Mucosa of stomach (tissue), 1 donor: ENCODE measurements around the gene OR3A2.
"Not testable (repeated sequence)": the region's sequence is repeated elsewhere in the genome, so short reads cannot be mapped to it uniquely, and the experiment has no call there.

ENCODE experiments used
- H3K27me3 ChIP-seq: one replicate; pipeline ENCODE4 v1.7.0; 2013; ENCODE audit warnings: mild to moderate bottlenecking, low read length; ENCODE audit not compliant: control insufficient read depth, insufficient read depth
- H3K36me3 ChIP-seq: one replicate; pipeline ENCODE4 v1.7.0; 2013; ENCODE audit warnings: low read length; ENCODE audit not compliant: control insufficient read depth, insufficient read depth
- H3K4me1 ChIP-seq: one replicate; pipeline ENCODE4 v1.7.0; 2013; ENCODE audit warnings: mild to moderate bottlenecking, low read length; ENCODE audit not compliant: control insufficient read depth, insufficient read depth
- H3K4me3 ChIP-seq: one replicate; pipeline ENCODE4 v1.7.0; 2013; ENCODE audit warnings: low read length
- H3K9ac ChIP-seq: one replicate; pipeline ENCODE4 v1.7.0; 2013; ENCODE audit warnings: mild to moderate bottlenecking, low read length, moderate library complexity
- H3K9me3 ChIP-seq: one replicate; pipeline ENCODE4 v1.7.0; 2013; ENCODE audit warnings: mild to moderate bottlenecking, low read length, moderate library complexity; ENCODE audit not compliant: control insufficient read depth
- donor health status: Pancreatic carcinoma.

The OR3A2 gene

DNA sequence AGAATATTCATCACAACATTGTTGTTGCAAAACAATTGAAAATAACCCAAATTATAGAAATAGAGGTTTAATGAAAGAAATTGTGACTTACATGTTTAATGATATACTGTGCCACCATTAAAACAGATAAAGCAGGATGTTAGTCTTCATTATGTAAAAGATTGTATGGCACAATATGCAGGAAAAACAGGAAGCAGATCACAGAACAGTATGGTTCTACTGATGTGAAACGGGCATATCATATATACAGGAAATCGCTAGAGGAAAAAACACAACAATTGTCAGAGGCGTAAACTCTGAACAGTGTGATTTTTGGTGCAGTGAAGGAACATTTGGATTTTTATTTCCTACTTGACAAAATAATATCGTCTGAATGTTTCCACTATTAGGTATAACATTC is 110.0 kb downstream of the OR3A2 start:
- Histone ChIP-seq H3K27me3 (no peaks in the 10 kb centered on the region), H3K4me1 (no peaks in the 10 kb centered on the region)

DNA sequence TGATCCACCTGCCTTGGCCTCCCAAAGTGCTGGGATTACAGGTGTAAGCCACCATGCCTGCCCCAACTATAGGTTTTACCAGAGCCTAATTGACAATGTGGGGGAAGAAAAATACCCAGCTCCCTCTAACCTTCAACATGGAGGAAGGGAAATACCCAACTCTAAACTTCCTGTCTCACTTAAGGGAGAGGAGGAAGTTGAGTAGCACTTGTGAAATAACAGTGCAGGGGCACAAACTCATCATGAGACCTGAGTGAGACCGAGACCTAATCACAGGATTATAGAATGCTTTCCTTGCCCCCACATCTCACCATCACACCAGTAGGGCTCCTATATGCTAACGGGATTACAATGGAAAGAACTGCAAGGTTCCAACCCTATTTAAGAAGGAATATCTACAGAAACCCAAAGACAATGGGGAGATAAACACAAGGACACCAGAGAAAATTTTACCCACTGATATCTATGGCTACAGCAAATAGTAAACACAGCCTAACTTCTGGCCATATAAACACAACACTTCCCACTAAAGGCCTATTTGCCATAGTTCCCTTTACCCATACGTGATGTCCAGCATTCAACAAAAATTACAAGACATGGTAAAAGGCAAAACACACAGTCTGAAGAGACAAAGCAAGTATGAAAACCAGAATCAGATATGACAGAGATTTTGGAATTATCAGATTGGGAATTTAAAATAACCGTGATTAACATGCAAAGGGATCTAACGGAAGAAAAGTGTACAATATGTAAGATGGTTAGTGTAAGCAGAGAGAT is 114.8 kb downstream of the OR3A2 start:
- Histone ChIP-seq H3K36me3 (no peaks in the 10 kb centered on the region), H3K9ac (no peak overlapping the region), H3K4me1 (no peaks in the 10 kb centered on the region), H3K9me3 (no peaks in the 10 kb centered on the region), H3K27me3 (no peaks in the 10 kb centered on the region), H3K4me3 (no peak overlapping the region)

More for the DNA sequence above, 110.0 kb downstream of the OR3A2 start:
- Histone ChIP-seq H3K36me3 (no peaks in the 10 kb centered on the region), H3K4me3 (no peak overlapping the region), H3K9ac (no peak overlapping the region), H3K9me3 (no peaks in the 10 kb centered on the region)

DNA sequence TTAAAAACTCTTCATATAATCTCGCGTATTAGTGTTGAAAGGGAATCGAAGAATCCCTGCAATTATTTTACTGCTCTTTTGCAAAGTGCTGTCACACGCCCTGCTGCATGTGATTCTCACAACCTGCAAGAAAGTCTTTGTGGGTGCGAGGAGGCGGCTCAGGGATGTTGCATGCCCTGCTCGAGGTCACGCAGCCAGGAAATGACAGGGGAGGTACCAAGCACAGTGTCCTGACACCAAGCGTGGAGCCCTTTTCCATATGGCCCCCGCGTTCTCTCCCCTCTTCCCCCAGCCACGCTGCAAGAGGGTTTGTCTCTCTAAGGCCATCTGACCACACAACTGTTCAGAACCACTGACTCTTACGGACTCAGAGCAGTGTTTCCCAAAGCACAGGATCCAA is 125.5 kb downstream of the OR3A2 start:
- no peaks in the 10 kb centered on the region for H3K36me3 ChIP-seq
- H3K4me1 ChIP-seq = no peaks in the 10 kb centered on the region
- no peak overlapping the region for H3K9ac ChIP-seq
- no peaks in the 10 kb centered on the region for H3K27me3 ChIP-seq
- H3K4me3 ChIP-seq = no peak overlapping the region
- H3K9me3 ChIP-seq = no peaks in the 10 kb centered on the region

DNA sequence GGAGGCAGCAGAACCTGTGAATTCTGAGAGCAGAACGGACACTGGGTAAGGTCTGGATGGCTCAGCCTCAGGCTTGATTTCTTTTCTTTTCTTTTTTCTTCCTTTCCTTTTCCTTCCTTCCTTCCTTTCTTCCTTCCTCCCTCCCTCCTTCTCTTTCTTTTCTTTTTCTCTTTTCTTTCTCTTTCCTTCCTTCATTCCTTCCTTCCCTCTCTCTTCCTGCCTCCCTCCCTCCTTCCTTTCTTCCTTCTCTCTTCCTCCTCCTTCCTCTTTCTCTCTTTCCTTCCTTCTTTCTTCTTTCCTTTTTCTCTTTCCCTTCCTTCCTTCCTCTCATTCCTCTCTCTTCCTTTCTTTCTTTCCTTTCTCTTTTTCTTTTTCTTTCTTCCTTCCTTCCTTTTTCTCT is 125.9 kb downstream of the OR3A2 start:
- Histone ChIP-seq H3K27me3 (no peaks in the 10 kb centered on the region), H3K9me3 (no peaks in the 10 kb centered on the region), H3K9ac (no peak overlapping the region), H3K4me3 (no peak overlapping the region), H3K36me3 (no peaks in the 10 kb centered on the region), H3K4me1 (no peaks in the 10 kb centered on the region)

DNA sequence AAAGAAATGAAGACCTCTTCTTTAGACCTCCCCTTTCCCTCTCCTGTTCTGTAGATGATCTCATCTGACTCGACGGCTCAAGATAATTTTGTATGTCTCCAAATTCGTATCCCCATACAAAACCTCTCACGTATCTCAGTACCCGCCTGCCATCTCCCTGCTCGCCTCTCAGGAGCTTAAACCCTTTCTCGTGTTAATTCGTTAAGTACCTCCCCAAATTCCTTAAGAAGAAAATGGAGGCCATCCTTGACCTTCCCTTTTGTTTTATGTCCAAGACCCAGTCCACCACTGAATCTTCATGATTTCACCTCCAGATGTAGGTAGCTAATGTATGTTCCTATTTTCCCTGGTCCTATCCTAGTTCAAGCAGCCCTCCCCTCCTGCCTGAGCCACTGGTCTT is 129.5 kb downstream of the OR3A2 start:
- Histone ChIP-seq H3K9ac (no peak overlapping the region), H3K4me3 (no peak overlapping the region), H3K9me3 (no peaks in the 10 kb centered on the region), H3K27me3 (no peaks in the 10 kb centered on the region), H3K36me3 (no peaks in the 10 kb centered on the region), H3K4me1 (no peaks in the 10 kb centered on the region)

DNA sequence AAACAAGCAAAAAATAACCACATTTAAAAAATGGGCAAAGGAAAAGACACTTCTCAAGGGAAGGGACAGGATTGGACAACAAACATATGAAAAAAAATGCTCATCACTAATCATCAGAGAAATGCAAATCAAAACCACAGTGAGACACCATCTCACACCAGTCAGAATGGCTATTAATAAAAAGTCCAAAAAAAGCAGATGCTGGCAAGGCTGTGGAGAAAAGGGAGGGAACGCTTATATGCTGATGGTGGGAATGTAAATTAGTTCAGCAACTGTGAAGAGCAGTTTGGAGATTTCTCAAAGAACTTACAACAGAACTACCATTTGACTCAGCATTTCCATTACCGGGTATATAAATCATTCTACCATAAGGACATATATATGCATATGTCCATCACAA is 137.1 kb downstream of the OR3A2 start:
- H3K9ac ChIP-seq, H3K9me3 ChIP-seq, H3K4me3 ChIP-seq, H3K4me1 ChIP-seq, H3K36me3 ChIP-seq, H3K27me3 ChIP-seq: not testable (repeated sequence)

DNA sequence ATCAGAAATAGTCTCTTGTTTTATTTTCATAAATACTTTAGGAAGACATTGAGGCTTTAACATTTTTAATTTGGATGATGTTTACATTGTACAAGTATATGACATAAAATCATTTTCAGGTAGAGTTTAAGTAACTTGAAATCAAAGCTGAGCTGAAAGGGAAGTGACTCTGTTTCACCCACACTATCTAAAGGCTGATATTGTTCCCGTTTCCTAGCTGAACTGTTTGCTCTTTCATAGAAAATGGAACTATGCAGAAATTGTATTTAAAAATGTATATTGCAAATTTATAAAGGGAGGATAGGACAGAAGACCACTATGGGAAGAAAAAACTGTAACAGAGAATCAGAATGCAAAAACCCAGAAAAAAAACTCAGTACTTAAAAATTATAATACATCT is 141.3 kb downstream of the OR3A2 start:
- H3K4me3 ChIP-seq, H3K9ac ChIP-seq, H3K4me1 ChIP-seq, H3K36me3 ChIP-seq, H3K27me3 ChIP-seq, H3K9me3 ChIP-seq: not testable (repeated sequence)

DNA sequence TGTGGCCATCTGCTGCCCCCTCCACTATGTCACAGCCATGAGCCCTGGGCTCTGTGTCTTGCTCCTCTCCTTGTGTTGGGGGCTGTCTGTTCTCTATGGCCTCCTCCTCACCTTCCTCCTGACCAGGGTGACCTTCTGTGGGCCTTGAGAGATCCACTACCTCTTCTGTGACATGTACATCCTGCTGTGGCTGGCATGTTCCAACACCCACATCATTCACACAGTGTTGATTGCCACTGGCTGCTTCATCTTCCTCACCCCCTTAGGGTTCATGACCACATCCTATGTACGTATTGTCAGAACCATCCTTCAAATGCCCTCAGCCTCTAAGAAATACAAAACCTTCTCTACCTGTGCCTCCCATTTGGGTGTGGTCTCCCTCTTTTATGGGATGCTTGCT is 145.1 kb downstream of the OR3A2 start:
- H3K4me3 ChIP-seq, H3K9me3 ChIP-seq, H3K4me1 ChIP-seq, H3K36me3 ChIP-seq, H3K9ac ChIP-seq, H3K27me3 ChIP-seq: not testable (repeated sequence)

DNA sequence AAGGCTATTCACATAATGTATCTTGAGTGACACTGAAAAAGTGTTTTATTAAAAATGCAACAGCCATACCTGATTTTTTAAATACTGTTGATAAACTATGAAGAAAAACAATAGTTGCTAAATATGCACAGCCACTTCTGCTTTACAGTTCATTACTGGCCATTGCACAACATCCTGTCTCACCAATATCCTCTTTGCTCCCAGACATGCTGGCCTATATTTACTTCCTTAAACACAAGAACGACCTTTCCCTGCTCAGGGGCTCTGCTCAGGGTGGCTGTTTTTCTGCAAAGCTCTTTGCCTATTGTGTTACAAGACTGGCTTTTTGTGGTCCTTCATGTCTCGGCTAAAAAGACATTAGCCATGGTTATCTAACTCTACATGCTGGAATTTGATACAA is 147.4 kb downstream of the OR3A2 start:
- not testable (repeated sequence) for H3K9ac ChIP-seq, H3K9me3 ChIP-seq, H3K4me3 ChIP-seq, H3K27me3 ChIP-seq, H3K4me1 ChIP-seq, H3K36me3 ChIP-seq

DNA sequence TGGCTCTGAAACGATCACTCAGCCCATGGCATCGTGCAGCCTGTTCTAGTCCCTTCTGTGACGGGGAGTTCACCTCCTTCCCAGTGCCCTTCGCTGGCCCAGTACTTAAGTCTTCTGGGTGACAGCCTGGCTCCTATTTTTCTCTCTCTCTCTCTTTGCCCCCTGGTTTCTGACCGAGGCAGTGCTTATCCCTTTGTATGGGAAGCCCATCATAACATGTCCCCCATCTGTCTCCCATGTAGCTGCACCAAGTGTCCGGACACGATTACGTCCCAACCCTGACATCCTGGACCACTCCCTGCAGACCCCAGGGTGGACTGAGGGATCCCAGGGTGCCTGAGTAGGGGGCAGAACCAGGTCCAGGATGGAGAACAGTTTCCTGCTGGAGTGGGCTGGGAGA is 153.8 kb downstream of the OR3A2 start:
- H3K9ac ChIP-seq, H3K36me3 ChIP-seq, H3K4me1 ChIP-seq, H3K4me3 ChIP-seq, H3K27me3 ChIP-seq, H3K9me3 ChIP-seq: not testable (repeated sequence)
